Measurements from ENCODE around the gene XPOT.

DNA sequence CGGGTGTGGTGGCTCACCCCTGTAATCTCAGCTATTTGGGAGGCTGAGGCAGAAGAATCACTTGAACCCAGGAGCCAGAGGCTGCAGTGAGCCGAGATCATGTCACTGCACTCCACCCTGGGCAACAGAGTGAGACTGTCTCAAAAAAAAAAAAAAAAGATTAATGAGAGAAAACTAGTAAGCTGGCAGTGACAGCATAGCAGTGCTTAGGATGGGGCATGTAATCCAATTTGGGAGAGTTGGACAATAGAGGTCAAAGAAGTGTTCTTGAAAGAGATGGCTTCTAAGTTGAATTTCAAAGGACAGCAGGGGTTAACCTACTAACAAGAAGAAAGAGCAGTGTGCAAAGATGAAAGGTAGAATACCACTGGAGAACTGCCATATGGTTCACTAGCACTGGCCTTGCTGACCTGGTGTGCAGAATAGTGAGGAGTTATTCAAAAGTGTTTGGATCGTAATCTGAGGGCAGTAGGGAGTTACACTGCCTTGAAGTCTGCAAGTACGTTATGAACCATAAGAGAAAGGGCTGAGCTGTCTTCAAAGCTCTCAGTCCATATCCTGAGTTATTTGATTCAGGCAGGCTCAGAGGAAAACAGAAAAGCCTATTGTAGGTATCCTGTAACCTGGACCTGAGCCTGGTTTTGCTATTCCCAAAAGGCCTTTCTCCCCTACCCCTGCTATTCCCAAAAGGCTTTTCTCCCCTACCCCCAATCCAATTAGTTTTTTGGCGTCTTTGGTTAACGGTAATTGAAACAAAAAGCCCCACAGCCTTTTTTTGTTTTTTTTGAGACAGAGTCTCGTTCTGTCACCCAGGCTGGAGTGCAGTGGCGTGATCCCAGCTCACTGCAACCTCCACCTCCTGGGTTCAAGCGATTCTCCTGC lies 3.4 kb downstream of the XPOT start:
- TF ChIP-seq CTCF (conservative IDR thresholded peaks at IDR 0.05) = no peak
- no peak for TF ChIP-seq EZH2 (IDR thresholded peaks at IDR 0.05; ENCODE audit: low read depth)

All from PC-9 (cell line).